ENCODE data around the gene ALK.

- no peak for TF ChIP-seq POLR2A (IDR thresholded peaks at IDR 0.05)
- no peak for TF ChIP-seq CTCF (IDR thresholded peaks at IDR 0.05)
These were observed 766.8 kb downstream of the ALK start for GRCh38 chr2:29154610-29155009.
